CD4-positive, alpha-beta T cell (primary cell): ENCODE results near the gene YTHDF2. TPM values are rescaled to one million over a fixed set of nuclear protein-coding genes. Genes with fewer than 3 reads are reported as not detected.

Experiments
- ATAC-seq: fragments of 200-7000 bp; cut with Tn5 transposase; one replicate; pipeline ENCODE4 v1.10.0; 2022; ENCODE audit warnings: mild to moderate bottlenecking; ENCODE audit not compliant: poor library complexity
- CTCF ChIA-PET: fragments of 350-600 bp; sonication (Branson Sonifier 250); formaldehyde crosslinking; loops from one replicate; lab custom pipeline; 2021; ENCODE audit warnings: antibody characterized with exemption, inconsistent platforms; lab: Charles Lee
- POLR2A ChIA-PET: fragments of 350-600 bp; sonication (Branson Sonifier 250); formaldehyde crosslinking; loops from one replicate; lab custom pipeline; 2021; ENCODE audit warnings: antibody characterized with exemption, inconsistent platforms; lab: Charles Lee
- DNase-seq, 14 experiments: peaks; one replicate each; pipeline ENCODE4 v3.0.0-alpha.2; 2013 to 2020; ENCODE audit warnings: mixed read lengths in 2 of 14
- H3K27ac ChIP-seq, 2 donors: one replicate each; pipeline versions ENCODE4 v1.5.1 to v1.7.0; 2013; ENCODE audit warnings: low read length in 2 of 2, low read depth in 1 of 2, mild to moderate bottlenecking in 1 of 2
- H3K27me3 ChIP-seq, 2 experiments: 1 replicate in 1 of 2; 2 replicates in 1 of 2; pipeline versions ENCODE4 v1.6.1 to v1.7.0; 2013; ENCODE audit warnings: low read length in 2 of 2, control low read depth in 1 of 2, mild to moderate bottlenecking in 1 of 2, moderate library complexity in 1 of 2; ENCODE audit not compliant: insufficient read depth in 2 of 2, control insufficient read depth in 1 of 2
- H3K36me3 ChIP-seq: one replicate; pipeline ENCODE4 v1.6.1; 2013; ENCODE audit warnings: low read length, control low read depth; ENCODE audit not compliant: insufficient read depth
- H3K4me1 ChIP-seq: one replicate; pipeline ENCODE4 v1.6.1; 2013; ENCODE audit warnings: low read length, control low read depth; ENCODE audit not compliant: insufficient read depth
- H3K4me3 ChIP-seq: one replicate; pipeline ENCODE4 v1.5.1; 2013; ENCODE audit warnings: mild to moderate bottlenecking, low read length, moderate library complexity
- H3K9me3 ChIP-seq, 2 experiments: 1 replicate in 1 of 2; 2 replicates in 1 of 2; pipeline versions ENCODE4 v1.6.1 to v1.7.0; 2013; ENCODE audit warnings: low read length in 2 of 2, mild to moderate bottlenecking in 2 of 2, control low read depth in 1 of 2, moderate library complexity in 1 of 2; ENCODE audit not compliant: control insufficient read depth in 1 of 2, insufficient read depth in 1 of 2
- H3K27ac Mint-ChIP-seq: one replicate; pipeline ENCODE4 v1.8.0; 2020; ENCODE audit warnings: mixed read lengths
- H3K27me3 Mint-ChIP-seq: one replicate; pipeline ENCODE4 v1.8.0; 2021; ENCODE audit warnings: mixed read lengths
- H3K36me3 Mint-ChIP-seq: one replicate; pipeline ENCODE4 v1.8.0; 2021; ENCODE audit warnings: low read depth, mixed read lengths
- H3K4me1 Mint-ChIP-seq: one replicate; pipeline ENCODE4 v1.8.0; 2021; ENCODE audit warnings: low read depth, mixed read lengths
- H3K4me3 Mint-ChIP-seq: one replicate; pipeline ENCODE4 v1.8.0; 2020; ENCODE audit warnings: mild to moderate bottlenecking, mixed read lengths
- H3K9me3 Mint-ChIP-seq: one replicate; pipeline ENCODE4 v1.8.0; 2020; ENCODE audit warnings: mixed read lengths
- CTCF ChIP-seq: fragments of 200-600 bp; IDR thresholded peaks from one replicate; pipeline ENCODE4 v1.8.0; 2022; ENCODE audit warnings: antibody characterized with exemption, mild to moderate bottlenecking
- intact Hi-C, 2 experiments: fragments of 100-400 bp; cut with DNase I in 1 of 2; cut with micrococcal nuclease in 1 of 2; formaldehyde crosslinking; loops; one replicate each; pipeline versions ENCODE4 v1.15.1 to v1.9.0; 2023 to 2025; cut with DNase I, micrococcal nuclease
- total RNA-seq, 174 experiments: library from RNA in 2 of 174; stranded (reverse) in 2 of 174; gene quantifications; one replicate each; pipeline ENCODE4 v1.2.3 and lab custom pipeline; 2021 to 2026

Gene YTHDF2
- total RNA-seq, 2 experiments from 2014 or later, result 85.0 to 100 TPM

GRCh38 chr1:28782011-28782410 lies 45.3 kb downstream of the YTHDF2 start:
- Mint-ChIP-seq H3K36me3 (no peaks in the 10 kb centered on the region), H3K9me3 (no peaks in the 10 kb centered on the region), H3K27ac (no peak overlapping the region), H3K27me3 (no peaks in the 10 kb centered on the region), H3K4me3 (no peak overlapping the region), H3K4me1 (peaks cover 5% of the 10 kb centered on the region)
- no peak for DNase-seq
- Histone ChIP-seq H3K9me3 (no peaks in the 10 kb centered on the region), H3K27me3 (no peaks in the 10 kb centered on the region), H3K4me3 (no peak overlapping the region), H3K36me3 (no peaks in the 10 kb centered on the region), H3K4me1 (peaks cover 5% of the 10 kb centered on the region), H3K27ac (no peak overlapping the region)
- ChIA-PET POLR2A (no interaction called here), CTCF (interaction anchor here (1.0 kb wide), 1 partner anchor 95 kb away, joined by 5 read pairs; no protein-coding TSS in a partner anchor)
- no peak for ATAC-seq
- TF ChIP-seq CTCF, result no peak
- intact Hi-C loops, result no loop called here

- intact Hi-C loops, result no loop called here
These were observed 46.6 kb downstream of the YTHDF2 start for GRCh38 chr1:28783363-28783762.

GRCh38 chr1:28789412-28789811 lies 52.7 kb downstream of the YTHDF2 start:
- Mint-ChIP-seq H3K4me3 (no peak overlapping the region), H3K9me3 (no peaks in the 10 kb centered on the region)
- CTCF ChIA-PET, result no interaction called here

More at GRCh38 chr1:28783363-28783762, 46.6 kb downstream of the YTHDF2 start:
- H3K4me1 Mint-ChIP-seq, result peaks cover 5% of the 10 kb centered on the region
- TF ChIP-seq CTCF, result no peak
- no peaks in the 10 kb centered on the region for H3K36me3 Mint-ChIP-seq
- ATAC-seq (no peak), DNase-seq (no peak)
- H3K27ac ChIP-seq, result no peak overlapping the region
- no peak overlapping the region for H3K4me3 ChIP-seq
- no peak overlapping the region for H3K27ac Mint-ChIP-seq
- POLR2A ChIA-PET, result interaction anchor here (2.3 kb wide), 1 partner anchor 8 kb away, joined by 15 read pairs; no protein-coding TSS in a partner anchor
- H3K4me1 ChIP-seq, result peaks cover 5% of the 10 kb centered on the region
- H3K9me3 ChIP-seq, result no peaks in the 10 kb centered on the region
- no peaks in the 10 kb centered on the region for H3K27me3 Mint-ChIP-seq
- CTCF ChIA-PET, result interaction anchor here (0.7 to 5.2 kb wide), 3 partner anchors 8 to 93 kb away, joined by 3 to 40 read pairs (median 6); no protein-coding TSS in a partner anchor
- no peaks in the 10 kb centered on the region for H3K27me3 ChIP-seq
- H3K4me3 Mint-ChIP-seq, result no peak overlapping the region
- H3K36me3 ChIP-seq, result no peaks in the 10 kb centered on the region
- no peaks in the 10 kb centered on the region for H3K9me3 Mint-ChIP-seq

More at GRCh38 chr1:28789412-28789811, 52.7 kb downstream of the YTHDF2 start:
- Histone ChIP-seq H3K9me3 (no peaks in the 10 kb centered on the region), H3K27ac (no peak overlapping the region), H3K27me3 (no peaks in the 10 kb centered on the region), H3K36me3 (no peaks in the 10 kb centered on the region), H3K4me3 (no peak overlapping the region), H3K4me1 (peaks cover 5% of the 10 kb centered on the region)
- no peak overlapping the region for H3K27ac Mint-ChIP-seq
- no peaks in the 10 kb centered on the region for H3K36me3 Mint-ChIP-seq
- ATAC-seq (no peak), DNase-seq (no peak)
- POLR2A ChIA-PET, result no interaction called here
- no peak for TF ChIP-seq CTCF
- H3K4me1 Mint-ChIP-seq, result peaks cover 5% of the 10 kb centered on the region
- peaks cover 6% of the 10 kb centered on the region for H3K27me3 Mint-ChIP-seq
- intact Hi-C loops, result loop anchor here (5.0 kb wide), 1 partner anchor 243 kb away; no protein-coding TSS in a partner anchor
